IPS DF 4.7 (cell line): ENCODE data around the gene DUSP1.
"Not testable (repeated sequence)": the region's sequence is repeated elsewhere in the genome, so short reads cannot be mapped to it uniquely, and the experiment has no call there.

Experiments used
- DNase-seq: peaks from one replicate; pipeline ENCODE4 v3.0.0-alpha.2; 2013; ENCODE audit warnings: low spot score; ENCODE audit errors: extremely low read depth

The DUSP1 gene

DNA sequence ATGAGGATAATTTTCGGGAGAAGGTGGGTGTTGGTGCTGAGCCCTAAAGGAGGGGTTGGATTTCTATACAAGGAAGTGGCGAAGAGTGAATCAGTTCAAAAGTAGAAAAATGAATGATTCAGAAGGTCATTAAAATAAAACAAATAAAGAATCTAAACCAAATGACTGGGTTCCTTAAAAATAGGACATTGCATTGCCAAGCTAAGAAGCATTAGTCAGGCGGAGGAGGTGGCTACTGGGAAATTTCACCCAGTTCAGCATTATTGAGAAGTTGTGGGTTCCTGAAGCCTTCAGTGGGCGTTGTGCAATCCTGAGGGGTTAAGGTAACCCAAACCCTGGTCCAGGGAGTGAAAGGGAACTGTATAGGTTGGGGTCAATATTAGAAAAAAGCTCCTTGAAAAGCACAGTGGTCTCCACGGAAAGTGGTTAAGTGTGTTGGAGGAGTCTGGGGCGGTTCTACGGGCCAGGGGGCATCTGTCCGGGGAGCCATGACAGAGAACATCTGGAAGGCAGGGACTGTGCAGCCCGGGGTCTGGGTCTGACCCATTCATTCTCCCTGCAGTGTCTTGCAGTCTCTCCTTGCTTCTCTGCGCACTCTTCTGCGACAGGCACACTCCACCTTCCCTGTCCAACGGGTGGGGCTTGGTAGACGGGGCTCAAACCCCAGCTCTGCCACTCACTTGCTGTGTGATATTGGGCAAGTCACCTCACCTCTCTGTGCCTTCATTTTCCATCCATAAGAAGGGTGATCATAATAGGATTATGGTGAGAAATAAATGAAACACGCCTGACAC is 27.6 kb upstream of the DUSP1 start:
- no peak for DNase-seq

DNA sequence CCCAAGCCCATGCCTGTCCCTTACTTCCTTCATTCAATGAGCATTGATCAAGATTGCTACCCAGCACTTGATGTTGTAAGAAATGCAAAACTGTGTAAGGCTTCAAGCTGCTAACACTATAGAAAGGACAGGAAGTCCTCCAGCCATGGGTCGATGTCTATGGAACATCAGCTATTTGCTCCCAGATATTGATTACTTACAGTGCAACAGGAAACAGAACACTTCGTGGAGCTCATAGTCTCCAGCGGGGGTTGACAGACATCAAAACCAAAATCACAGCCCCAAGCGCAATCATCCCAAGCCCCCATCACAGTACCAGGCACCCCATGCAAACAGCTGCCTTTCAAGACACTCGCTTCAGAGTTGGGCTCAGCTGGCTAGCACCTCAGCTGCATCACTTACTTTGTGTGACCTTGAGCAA is 26.8 kb upstream of the DUSP1 start:
- DNase-seq = no peak

DNA sequence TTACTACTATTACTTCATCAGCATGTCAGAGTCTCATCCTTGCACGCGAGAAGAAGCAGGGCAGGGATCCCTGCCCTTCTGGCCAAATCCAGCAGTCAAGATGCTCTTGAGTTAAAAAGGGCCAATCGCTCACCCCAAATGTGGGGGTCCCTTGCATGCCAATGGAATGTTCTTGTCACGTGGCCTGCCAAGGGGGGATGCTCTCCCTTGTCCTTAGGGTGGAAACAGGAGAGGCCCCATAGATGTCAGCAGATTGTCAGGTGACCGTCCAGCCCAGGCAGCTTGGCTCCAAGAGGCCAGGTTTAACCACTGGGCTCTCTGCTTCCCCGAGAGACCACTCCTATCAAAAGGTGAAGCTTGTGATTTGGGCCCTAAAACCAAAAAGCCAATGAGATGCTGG is 25.3 kb upstream of the DUSP1 start:
- no peak for DNase-seq

DNA sequence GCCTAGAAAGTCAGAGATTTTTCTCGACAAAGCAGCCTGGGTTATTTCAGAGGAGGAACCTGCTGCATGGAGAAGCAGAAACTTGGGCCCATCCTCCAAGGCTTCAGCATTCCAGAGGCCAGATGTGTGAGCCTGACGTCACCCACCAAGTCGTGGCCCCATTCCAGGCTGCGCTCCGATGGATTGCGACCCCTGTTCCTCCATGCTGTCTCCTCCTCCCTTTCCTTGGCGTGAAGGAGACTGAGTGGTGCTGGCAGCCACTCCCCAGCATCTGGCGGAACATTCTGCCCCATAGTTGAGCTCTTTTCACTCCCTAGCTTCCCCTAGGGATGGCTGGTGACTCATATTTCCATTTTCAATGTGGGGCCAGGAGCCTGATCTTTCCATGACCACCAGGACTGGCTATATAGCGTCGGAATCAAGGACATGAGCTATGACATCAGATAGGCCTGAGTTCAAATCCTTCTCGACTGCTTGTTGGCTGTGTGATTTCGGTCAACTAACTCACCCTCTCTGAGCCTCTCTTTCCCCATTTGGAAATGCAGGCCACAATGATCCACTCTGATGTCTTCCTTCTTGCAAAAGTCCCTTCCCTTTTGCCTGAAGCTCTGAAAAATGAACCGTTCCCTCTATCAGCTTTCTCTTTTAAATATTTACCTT is 24.5 kb upstream of the DUSP1 start:
- DNase-seq = no peak

DNA sequence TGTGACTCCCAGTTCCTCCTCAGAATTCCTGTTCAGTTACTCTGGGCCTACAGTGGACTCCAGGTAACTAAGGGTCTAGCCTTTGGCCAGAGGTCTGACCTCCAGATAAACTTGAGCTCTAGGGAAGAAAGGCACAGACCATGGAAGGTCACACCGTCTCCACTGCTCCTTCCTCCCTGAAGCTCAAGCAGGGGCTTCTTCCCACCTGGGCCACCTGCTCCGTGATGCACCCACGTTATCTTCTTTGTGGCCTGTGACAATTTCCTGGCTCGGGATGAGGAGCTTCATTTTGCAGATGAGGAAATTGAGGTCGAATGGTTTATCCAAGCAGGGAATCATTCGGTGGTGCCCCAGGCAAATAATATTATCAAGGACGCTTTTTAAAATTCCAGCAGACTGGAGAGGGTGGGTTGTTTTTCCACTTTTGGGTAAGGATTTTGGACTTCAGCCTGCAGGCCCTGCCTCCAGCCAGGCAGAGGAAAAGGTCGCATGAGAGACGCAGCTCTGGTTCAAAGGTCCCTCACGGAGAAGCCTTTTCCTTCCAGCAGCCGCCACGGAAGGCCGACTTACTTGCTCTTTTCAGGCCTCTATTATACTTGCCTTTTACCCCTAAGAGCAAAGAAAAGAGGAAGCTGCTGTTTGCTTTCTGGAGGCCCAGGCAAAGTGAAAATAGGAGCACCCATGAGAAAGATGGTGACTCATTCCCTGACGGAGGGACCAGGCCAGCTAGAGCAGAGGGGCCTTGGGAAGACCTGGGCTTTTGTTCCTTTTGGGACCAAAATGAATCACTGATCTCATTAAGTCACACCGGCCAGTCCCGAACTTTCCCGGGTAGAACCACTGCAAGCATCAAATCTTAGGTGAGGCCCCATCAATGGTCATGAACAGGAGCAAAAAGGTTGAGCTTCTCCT is 22.8 kb upstream of the DUSP1 start:
- no peak for DNase-seq

- DNase-seq = no peak
Observed at GRCh38 chr5:172792701-172793570, 21.9 kb upstream of the DUSP1 start.

- DNase-seq = no peak
Observed at GRCh38 chr5:172791726-172792445, 20.9 kb upstream of the DUSP1 start.

DNA sequence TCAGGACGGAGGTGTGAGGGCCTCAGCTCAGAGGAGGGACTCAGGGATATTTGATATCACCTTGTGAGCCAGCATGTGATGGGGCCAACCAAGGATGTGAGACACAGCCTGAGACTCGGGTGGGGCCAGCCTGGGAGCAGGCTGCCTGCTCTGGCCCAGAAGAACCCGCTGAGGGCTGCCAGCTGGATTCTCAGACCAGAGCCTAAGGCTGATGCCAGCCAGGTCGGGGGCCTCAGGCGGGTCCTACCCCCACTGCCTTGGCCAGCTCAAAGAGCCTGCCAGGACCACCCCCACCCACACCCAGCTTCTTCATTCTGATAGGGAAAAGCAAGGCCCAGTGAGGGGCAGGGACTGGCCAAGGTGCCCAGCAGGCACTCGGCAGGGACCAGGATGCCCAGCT is 20.3 kb upstream of the DUSP1 start:
- no peak for DNase-seq

DNA sequence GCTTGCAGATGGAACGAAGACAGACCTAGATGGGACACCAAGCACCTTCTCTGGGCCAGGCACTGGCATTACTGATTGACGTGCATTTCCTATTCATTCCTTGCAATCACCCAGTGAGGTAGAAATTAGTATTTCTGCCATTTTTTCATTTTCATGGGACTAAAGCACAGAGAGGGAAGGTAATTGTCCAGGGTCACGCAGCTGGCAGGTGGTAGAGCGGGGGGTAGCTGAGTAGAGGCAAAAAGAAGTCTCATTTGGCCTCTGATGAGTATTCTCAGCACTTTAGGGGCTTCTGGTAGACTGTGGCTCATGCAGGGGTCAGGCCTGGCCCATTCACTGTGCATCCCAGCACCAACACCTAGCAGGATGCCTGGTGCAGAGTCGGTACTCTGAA is 19.5 kb upstream of the DUSP1 start:
- DNase-seq = no peak

DNA sequence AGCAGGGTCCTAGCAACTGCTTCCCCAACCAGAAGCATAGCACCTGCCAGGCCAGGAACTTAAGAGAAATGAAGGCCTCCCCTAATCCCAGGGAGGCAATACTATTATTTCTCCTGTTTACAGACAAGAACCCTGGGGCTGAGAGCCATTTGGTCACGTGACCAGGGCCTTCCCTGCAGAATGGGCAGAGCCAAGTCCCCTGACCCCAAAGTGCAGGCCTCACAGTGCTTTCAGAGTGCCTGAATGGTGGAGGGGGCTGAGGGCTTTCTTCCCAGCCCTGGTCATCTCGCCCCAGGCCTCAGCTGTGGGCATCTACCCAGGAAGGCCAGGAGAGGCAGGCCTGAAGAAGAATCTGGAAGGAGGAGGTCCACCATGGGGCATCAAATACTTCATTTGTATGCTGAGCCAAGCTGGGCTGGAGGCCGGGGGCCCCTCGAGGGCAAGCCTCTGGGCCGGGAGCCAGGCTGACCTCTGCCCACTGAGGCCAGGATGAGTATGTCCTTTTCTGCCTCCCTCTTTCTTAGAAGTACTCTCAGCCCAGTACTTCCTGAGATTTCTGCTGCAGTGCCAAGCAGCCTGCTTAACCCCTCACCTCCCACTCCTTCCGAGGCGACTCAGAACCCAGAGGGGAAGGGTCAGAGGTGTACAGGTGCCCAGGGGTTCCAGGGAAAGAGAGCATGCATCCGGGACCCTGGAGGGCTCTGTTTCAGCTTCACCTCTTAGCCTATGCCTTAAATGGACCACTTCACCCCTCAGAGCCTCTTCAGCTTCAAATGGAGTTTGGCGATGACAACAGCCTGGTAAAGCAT is 18.9 kb upstream of the DUSP1 start:
- DNase-seq = no peak

- no peak for DNase-seq
Observed at GRCh38 chr5:172788771-172789686, 18.0 kb upstream of the DUSP1 start.

GRCh38 chr5:172787538-172787937 is 16.5 kb upstream of the DUSP1 start:
- not testable (repeated sequence) for DNase-seq

DNA sequence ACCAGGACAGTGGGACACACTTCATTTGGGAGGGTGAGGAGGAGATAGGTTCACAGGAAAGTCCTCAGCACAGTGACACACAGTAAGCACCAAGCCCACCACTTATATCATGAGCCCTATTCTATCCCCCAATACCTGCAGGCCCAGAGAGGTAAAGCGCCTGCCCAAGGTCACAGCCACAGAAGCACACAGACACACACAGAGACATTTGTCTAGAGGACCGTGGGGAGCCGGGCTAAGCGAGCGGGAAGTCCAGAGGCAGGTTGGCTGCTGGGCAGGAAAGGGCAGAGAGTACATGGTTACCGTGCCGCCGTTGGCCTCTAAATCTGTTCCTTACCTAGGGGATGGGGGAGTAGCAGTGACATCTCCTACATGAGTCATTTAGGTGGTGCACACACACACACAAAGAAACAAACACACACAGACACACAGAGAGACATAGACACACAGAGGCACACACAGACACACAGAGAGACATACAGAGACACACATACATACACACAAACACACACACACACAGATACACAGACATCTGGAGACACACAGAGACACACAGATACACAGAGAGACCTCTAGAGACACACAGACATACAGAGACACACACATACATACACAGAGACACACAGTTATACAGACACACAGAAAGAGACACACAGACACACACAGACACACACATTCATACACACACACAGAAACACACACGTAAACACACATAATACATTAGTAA is 15.9 kb upstream of the DUSP1 start:
- no peak for DNase-seq

- no peak for DNase-seq
Observed at GRCh38 chr5:172785429-172786088, 14.6 kb upstream of the DUSP1 start.

DNA sequence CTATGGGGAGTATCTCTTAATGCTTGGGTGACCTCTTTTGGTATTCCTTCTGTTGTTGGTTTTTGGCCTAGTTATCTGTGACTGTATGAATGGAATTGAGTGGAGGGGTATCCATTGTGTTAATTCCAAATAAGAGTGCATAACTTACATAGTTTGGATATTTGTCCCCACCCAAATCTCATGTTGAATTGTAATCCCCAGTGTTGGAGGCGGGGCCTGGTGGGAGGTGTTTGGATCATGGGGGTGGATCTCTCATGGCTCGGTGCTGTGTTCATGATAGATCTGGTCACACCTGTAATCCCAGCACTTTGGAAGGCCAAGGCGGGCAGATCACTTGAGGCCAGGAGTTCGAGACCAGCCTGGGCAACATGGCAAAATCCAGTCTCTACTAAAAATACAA is 13.2 kb upstream of the DUSP1 start:
- DNase-seq = not testable (repeated sequence)

DNA sequence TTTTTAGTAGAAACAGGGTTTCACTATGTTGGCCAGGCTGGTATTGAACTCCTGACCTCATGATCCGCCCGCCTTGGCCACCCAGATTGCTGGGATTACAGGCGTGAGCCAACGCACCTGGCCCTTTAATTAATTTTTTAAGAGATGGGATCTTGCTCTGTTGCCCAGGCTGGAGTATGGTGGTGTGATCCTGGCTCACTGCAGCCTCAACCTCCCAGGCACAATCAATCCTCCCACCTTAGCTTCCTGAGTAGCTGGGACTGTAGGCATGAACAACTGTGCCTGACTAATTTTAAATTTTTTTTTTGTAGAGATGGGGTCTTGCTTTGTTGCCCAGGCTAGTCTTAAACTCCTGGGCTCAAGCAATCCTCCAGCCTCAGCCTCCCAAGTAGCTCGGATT is 12.3 kb upstream of the DUSP1 start:
- not testable (repeated sequence) for DNase-seq
